HL-60 (cell line): ENCODE measurements around the gene UTP4.

Experiments used
- DNase-seq, 2 experiments: peaks; one replicate each; pipeline ENCODE4 v3.0.0-alpha.2; 2010 to 2020; ENCODE audit warnings: low read depth in 1 of 2, low spot score in 1 of 2
- H3K27ac ChIP-seq: fragments of 250-450 bp; sonication (Bioruptor Pico); replicated peaks from 2 replicates; pipeline ENCODE4 v1.5.1; 2020; ENCODE audit warnings: mild to moderate bottlenecking, moderate library complexity
- H3K27me3 ChIP-seq: fragments of 250-450 bp; sonication (Bioruptor Pico); 2 replicates; pipeline ENCODE4 v1.5.1; 2021; ENCODE audit warnings: mild to moderate bottlenecking, moderate library complexity; ENCODE audit not compliant: insufficient read depth, poor library complexity, severe bottlenecking
- H3K4me3 ChIP-seq: replicated peaks from 2 replicates; pipeline ENCODE4 v1.5.1; 2011; ENCODE audit warnings: mild to moderate bottlenecking, control low read depth, low read length; ENCODE audit not compliant: insufficient read depth
- GABPA ChIP-seq: IDR thresholded peaks from 2 replicates; pipeline ENCODE4 v1.6.1; 2012; ENCODE audit warnings: low read depth
- POLR2AphosphoS5 ChIP-seq: IDR thresholded peaks from 2 replicates; pipeline ENCODE4 v1.6.1; 2012; ENCODE audit warnings: low read depth
- REST ChIP-seq: IDR thresholded peaks from 2 replicates; pipeline ENCODE4 v1.6.1; 2012; ENCODE audit warnings: low read depth; ENCODE audit not compliant: insufficient replicate concordance
- SPI1 ChIP-seq: IDR thresholded peaks from 2 replicates; pipeline ENCODE4 v1.6.1; 2012; ENCODE audit warnings: low read depth, mild to moderate bottlenecking, borderline replicate concordance
- TF ChIP-seq, protein P1 (sequence below): IDR thresholded peaks from one replicate; pipeline ENCODE4 v1.5.1; 2011; ENCODE audit warnings: low read length, control low read depth, inconsistent platforms; ENCODE audit not compliant: insufficient read depth

UTP4 gene

DNA sequence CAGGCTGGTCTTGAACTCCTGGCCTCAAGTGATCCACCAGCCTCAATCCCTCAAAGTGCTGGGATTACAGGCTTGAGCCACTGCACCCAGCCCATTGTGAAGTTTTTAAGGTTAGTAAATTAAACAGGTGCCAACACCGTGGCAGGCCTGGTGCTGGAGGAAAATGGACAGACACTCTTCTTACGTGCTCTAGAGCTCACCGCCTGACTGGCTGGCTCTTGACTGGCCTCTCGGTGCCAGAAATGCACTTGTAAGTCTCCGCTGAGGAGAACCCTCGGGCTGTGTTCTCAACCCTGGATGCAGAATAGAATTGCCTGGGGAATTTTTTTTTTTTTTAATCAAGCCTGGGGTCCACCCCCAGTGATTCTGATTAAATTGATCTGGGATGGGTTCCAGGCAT lies 37.3 kb upstream of the UTP4 start:
- DNase-seq: no peak

GRCh38 chr16:69100071-69100691 lies 32.3 kb upstream of the UTP4 start:
- Histone ChIP-seq H3K27me3 (no peaks in the 10 kb centered on the region), H3K27ac (no peak overlapping the region), H3K4me3 (no peak overlapping the region)
- no peak for TF ChIP-seq SPI1
- TF ChIP-seq REST: no peak
- TF ChIP-seq POLR2AphosphoS5: no peak
- TF ChIP-seq, protein P1, sequence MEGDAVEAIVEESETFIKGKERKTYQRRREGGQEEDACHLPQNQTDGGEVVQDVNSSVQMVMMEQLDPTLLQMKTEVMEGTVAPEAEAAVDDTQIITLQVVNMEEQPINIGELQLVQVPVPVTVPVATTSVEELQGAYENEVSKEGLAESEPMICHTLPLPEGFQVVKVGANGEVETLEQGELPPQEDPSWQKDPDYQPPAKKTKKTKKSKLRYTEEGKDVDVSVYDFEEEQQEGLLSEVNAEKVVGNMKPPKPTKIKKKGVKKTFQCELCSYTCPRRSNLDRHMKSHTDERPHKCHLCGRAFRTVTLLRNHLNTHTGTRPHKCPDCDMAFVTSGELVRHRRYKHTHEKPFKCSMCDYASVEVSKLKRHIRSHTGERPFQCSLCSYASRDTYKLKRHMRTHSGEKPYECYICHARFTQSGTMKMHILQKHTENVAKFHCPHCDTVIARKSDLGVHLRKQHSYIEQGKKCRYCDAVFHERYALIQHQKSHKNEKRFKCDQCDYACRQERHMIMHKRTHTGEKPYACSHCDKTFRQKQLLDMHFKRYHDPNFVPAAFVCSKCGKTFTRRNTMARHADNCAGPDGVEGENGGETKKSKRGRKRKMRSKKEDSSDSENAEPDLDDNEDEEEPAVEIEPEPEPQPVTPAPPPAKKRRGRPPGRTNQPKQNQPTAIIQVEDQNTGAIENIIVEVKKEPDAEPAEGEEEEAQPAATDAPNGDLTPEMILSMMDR: no peak
- TF ChIP-seq GABPA: no peak
- no peak for DNase-seq

More for the DNA sequence above, 37.3 kb upstream of the UTP4 start:
- no peak overlapping the region for H3K27ac ChIP-seq
- H3K4me3 ChIP-seq: no peak overlapping the region
- no peaks in the 10 kb centered on the region for H3K27me3 ChIP-seq
- no peak for TF ChIP-seq SPI1
- TF ChIP-seq, protein P1: no peak
- TF ChIP-seq GABPA: no peak
- TF ChIP-seq POLR2AphosphoS5: no peak
- no peak for TF ChIP-seq REST

- TF ChIP-seq, protein P1: no peak
- TF ChIP-seq GABPA: no peak
- TF ChIP-seq POLR2AphosphoS5: no peak
- TF ChIP-seq SPI1: no peak
- TF ChIP-seq REST: no peak
Measured at GRCh38 chr16:69105501-69106361, 26.7 kb upstream of the UTP4 start, which contains the start of gene HAS3. Gene HAS3 (plus strand): TSS chr16:69105653. CDS start chr16:69109396, 3,743 bp downstream.

More at GRCh38 chr16:69105501-69106361, 26.7 kb upstream of the UTP4 start, which contains the start of gene HAS3:
- DNase-seq: peak; percentile 44 to 80
- H3K27me3 ChIP-seq: peaks cover 6% of the 10 kb centered on the region
- peak within 1 kb of the TSS; percentile 62 for H3K4me3 ChIP-seq
- no peak within 1 kb of the TSS for H3K27ac ChIP-seq
